ENCODE data around the gene IL20. TPM values are rescaled to one million over a fixed set of nuclear protein-coding genes. Genes with fewer than 3 reads are reported as not detected.

Gene IL20, protein sequence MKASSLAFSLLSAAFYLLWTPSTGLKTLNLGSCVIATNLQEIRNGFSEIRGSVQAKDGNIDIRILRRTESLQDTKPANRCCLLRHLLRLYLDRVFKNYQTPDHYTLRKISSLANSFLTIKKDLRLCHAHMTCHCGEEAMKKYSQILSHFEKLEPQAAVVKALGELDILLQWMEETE
- total RNA-seq = not detected in 2 replicates
- not detected in 2 replicates for polyA plus RNA-seq

- TF ChIP-seq, protein P1, sequence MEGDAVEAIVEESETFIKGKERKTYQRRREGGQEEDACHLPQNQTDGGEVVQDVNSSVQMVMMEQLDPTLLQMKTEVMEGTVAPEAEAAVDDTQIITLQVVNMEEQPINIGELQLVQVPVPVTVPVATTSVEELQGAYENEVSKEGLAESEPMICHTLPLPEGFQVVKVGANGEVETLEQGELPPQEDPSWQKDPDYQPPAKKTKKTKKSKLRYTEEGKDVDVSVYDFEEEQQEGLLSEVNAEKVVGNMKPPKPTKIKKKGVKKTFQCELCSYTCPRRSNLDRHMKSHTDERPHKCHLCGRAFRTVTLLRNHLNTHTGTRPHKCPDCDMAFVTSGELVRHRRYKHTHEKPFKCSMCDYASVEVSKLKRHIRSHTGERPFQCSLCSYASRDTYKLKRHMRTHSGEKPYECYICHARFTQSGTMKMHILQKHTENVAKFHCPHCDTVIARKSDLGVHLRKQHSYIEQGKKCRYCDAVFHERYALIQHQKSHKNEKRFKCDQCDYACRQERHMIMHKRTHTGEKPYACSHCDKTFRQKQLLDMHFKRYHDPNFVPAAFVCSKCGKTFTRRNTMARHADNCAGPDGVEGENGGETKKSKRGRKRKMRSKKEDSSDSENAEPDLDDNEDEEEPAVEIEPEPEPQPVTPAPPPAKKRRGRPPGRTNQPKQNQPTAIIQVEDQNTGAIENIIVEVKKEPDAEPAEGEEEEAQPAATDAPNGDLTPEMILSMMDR (IDR thresholded peaks at IDR 0.05; ENCODE audit: low read depth, low read length) = peak; percentile 98
- no peak within 1 kb of the TSS for H3K27ac ChIP-seq
- DNase-seq (ENCODE audit: low read depth in 1 of 2, low spot score in 1 of 2) = peak; percentile 71 to 92
- no peaks in the 10 kb centered on the region for H3K36me3 ChIP-seq
- peaks cover 48% of the 10 kb centered on the region for H3K27me3 ChIP-seq
- H3K4me3 ChIP-seq = no peak within 1 kb of the TSS
- H3K4me1 ChIP-seq (ENCODE audit: low read depth) = no peaks in the 10 kb centered on the region
- H3K9me3 ChIP-seq (ENCODE audit: low read depth) = no peaks in the 10 kb centered on the region
These were observed at the start of gene IL20 for GRCh38 chr1:206864939-206865671. TSS of gene IL20 (plus strand) at chr1:206865623. CDS start at chr1:206865853, 230 bp downstream.

DNA sequence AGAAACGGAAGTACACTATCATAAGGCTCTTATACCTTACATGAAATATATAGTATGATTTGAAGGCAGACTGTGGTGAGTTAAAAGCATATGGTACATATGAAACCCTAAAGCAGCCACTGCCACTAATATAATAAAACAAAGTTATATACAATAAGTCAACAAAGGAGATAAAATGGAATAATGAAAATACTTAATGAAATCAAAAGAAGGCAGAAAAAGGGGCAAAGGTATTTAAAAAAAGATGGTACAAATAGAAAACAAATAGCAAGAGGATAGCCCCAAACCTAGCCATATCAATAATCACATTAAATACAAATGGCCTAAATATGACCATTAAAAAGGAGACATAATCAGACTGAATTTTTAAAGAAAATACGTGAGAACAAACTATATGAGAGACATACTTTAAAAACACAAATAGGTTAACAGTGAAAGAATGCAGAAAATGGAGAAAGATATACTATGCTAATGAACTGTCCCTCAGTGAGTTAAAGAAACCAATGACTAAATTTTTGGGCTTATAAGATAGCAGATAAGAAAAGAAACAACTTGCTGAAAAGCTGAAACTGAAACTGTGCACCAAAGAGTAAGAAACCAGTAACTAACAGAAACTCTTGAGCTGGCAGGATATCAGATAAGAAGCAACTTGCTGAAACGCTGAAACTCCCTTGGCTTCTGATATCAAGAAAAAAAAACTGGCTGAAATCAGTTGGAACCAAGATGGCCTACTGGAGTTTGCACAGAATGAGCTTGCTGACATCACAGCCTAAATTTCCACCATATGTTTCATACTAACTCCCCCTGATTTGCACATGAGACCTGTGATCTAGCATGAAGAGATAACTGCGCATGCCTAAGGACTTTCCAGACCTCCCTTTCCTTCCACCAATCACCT lies 48.8 kb upstream of the IL20 start:
- H3K9me3 ChIP-seq (ENCODE audit: low read depth) = no peaks in the 10 kb centered on the region
- TF ChIP-seq, protein P1 (IDR thresholded peaks at IDR 0.05; ENCODE audit: low read depth, low read length) = no peak
- peak in 1 of 2 donors; percentile 89 for DNase-seq (ENCODE audit: low read depth in 1 of 2, low spot score in 1 of 2)
- no peak overlapping the region for H3K4me3 ChIP-seq
- no peaks in the 10 kb centered on the region for H3K36me3 ChIP-seq
- peaks cover 8% of the 10 kb centered on the region for H3K4me1 ChIP-seq (ENCODE audit: low read depth)
- H3K27me3 ChIP-seq = no peaks in the 10 kb centered on the region
- H3K27ac ChIP-seq = no peak overlapping the region

DNA sequence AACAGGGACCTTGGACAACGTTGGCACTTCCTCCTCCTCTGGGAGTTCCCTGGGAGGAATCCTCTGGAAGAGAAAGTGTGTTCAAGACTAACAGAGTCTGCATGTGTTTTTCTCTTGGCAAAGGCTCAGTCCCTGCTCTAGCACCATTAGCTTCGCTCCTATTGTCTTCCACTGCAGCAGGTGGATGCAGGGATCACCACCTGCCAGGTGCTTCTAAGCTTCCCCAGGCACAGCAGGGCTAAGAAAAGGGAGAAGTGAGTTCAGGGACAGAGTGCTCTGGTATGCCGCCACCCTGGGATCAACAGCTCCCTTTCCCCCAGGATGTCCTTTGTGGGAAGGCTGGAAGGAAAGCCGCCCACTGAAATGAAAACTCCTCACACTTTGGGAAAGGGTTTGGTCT lies 43.9 kb upstream of the IL20 start:
- DNase-seq (ENCODE audit: low read depth in 1 of 2, low spot score in 1 of 2) = no peak
- Histone ChIP-seq H3K27ac (no peak overlapping the region), H3K27me3 (no peaks in the 10 kb centered on the region), H3K4me1 (ENCODE audit: low read depth) (peaks cover 11% of the 10 kb centered on the region), H3K36me3 (no peaks in the 10 kb centered on the region), H3K4me3 (no peak overlapping the region), H3K9me3 (ENCODE audit: low read depth) (no peaks in the 10 kb centered on the region)
- TF ChIP-seq, protein P1 (IDR thresholded peaks at IDR 0.05; ENCODE audit: low read depth, low read length) = no peak

GRCh38 chr1:206823727-206824126 lies 41.7 kb upstream of the IL20 start:
- Histone ChIP-seq H3K4me1 (ENCODE audit: low read depth) (peaks cover 8% of the 10 kb centered on the region), H3K36me3 (no peaks in the 10 kb centered on the region), H3K9me3 (ENCODE audit: low read depth) (no peaks in the 10 kb centered on the region), H3K27me3 (no peaks in the 10 kb centered on the region), H3K4me3 (no peak overlapping the region), H3K27ac (no peak overlapping the region)
- peak in 1 of 2 donors; percentile 85 for DNase-seq (ENCODE audit: low read depth in 1 of 2, low spot score in 1 of 2)
- TF ChIP-seq, protein P1 (IDR thresholded peaks at IDR 0.05; ENCODE audit: low read depth, low read length) = no peak

DNA sequence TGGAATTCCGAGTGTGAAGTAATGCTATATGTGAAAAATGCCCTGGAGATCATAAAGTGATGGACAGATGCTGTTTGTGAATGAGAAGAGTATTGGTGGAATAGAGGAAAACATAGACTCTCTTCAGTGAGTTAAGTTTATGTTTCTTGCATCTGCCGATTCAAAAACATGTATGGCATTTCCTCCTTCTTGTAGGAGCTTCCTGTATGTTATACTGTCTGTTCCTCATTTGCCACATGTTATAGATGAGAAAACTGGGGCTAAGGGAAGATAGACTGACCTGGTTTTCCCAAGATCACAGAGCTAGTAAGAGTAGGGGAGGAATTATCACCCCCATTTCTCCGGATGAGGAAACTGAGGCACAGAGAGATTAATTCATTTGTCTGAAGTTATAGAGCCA lies 41.1 kb upstream of the IL20 start:
- TF ChIP-seq, protein P1 (IDR thresholded peaks at IDR 0.05; ENCODE audit: low read depth, low read length) = no peak
- no peak overlapping the region for H3K27ac ChIP-seq

More for the DNA sequence above, 41.1 kb upstream of the IL20 start:
- no peak overlapping the region for H3K4me3 ChIP-seq
- no peaks in the 10 kb centered on the region for H3K9me3 ChIP-seq (ENCODE audit: low read depth)
- H3K36me3 ChIP-seq = no peaks in the 10 kb centered on the region
- no peaks in the 10 kb centered on the region for H3K27me3 ChIP-seq
- H3K4me1 ChIP-seq (ENCODE audit: low read depth) = peaks cover 8% of the 10 kb centered on the region
- peak in 1 of 2 donors; percentile 66 for DNase-seq (ENCODE audit: low read depth in 1 of 2, low spot score in 1 of 2)

All from cardiac muscle cell (in vitro differentiated cells and primary cell).